Ovary (tissue), 9 donors: ENCODE measurements around the gene CFAP54. TPM values are rescaled to one million over a fixed set of nuclear protein-coding genes. Genes with fewer than 3 reads are reported as not detected.

Experiments
- DNase-seq, 5 donors: peaks; one replicate each; pipeline ENCODE4 v3.0.0-alpha.2; 2019 to 2020
- H3K27ac ChIP-seq, 2 donors: fragments of 200-600 bp; one replicate each; pipeline versions ENCODE4 v1.5.1 to v1.8.0; 2019 to 2022
- H3K27me3 ChIP-seq: fragments of 200-600 bp; one replicate; pipeline ENCODE4 v1.8.0; 2022
- H3K36me3 ChIP-seq: fragments of 200-600 bp; sonication (generic); one replicate; pipeline ENCODE4 v1.5.1; 2019
- H3K4me1 ChIP-seq: one replicate; pipeline ENCODE4 v1.8.1; 2013; ENCODE audit warnings: mild to moderate bottlenecking, moderate library complexity; ENCODE audit not compliant: insufficient read depth
- H3K4me3 ChIP-seq: fragments of 200-600 bp; sonication (generic); one replicate; pipeline ENCODE4 v1.5.1; 2017
- H3K9me3 ChIP-seq, 2 donors: fragments of 200-600 bp in 1 of 2; sonication (generic) in 1 of 2; one replicate each; pipeline versions ENCODE4 v1.5.1 to v1.8.1; 2013 to 2019; ENCODE audit warnings: mild to moderate bottlenecking in 1 of 2, moderate library complexity in 1 of 2
- CTCF ChIP-seq, 3 donors: fragments of 450-650 bp in 2 of 3; fragments of 200-600 bp in 1 of 3; IDR thresholded peaks; one replicate each; pipeline versions ENCODE4 v1.5.1 to v1.8.0; 2016 to 2022; ENCODE audit warnings: antibody characterized with exemption in 3 of 3, mild to moderate bottlenecking in 1 of 3
- EP300 ChIP-seq: sonication (generic); formaldehyde crosslinking; IDR thresholded peaks from one replicate; pipeline ENCODE4 v1.6.1; 2017; ENCODE audit warnings: antibody characterized with exemption
- POLR2A ChIP-seq: fragments of 450-650 bp; IDR thresholded peaks from one replicate; pipeline ENCODE4 v1.6.1; 2017; ENCODE audit warnings: antibody characterized with exemption, mild to moderate bottlenecking, moderate library complexity
- WGBS, 3 donors: extraction: QIAGEN DNeasy Blood & Tissue Kit in 1 of 3; methylation state at CpG; one replicate each; pipeline versions ENCODE4 v1.1.5 to v1.1.7; 2013 to 2017; 5-methylcytosine and 5-hydroxymethylcytosine counted together
- intact Hi-C, 4 donors: fragments of 100-400 bp; cut with DNase I; formaldehyde crosslinking; loops; one replicate each; pipeline versions ENCODE4 v1.11.0 to v1.15.1; 2022 to 2023
- polyA plus RNA-seq, 2 donors: library from polyadenylated mRNA; stranded (reverse); fragments of 200-250 nt in 1 of 2; fragments of 350-450 nt in 1 of 2; fragmentation: Illumina TruSeq in 1 of 2; extraction: RNeasy Lipid Tissue Mini Kit (QIAGEN cat#74804) in 1 of 2; gene quantifications; one replicate each; pipeline ENCODE4 v1.2.3, GENCODE V29; 2013 to 2014
- total RNA-seq, 7 donors: library from RNA; depleted of rRNA in 2 of 7; stranded (reverse); fragments of >200 nt in 2 of 7; fragmentation: NEBNext Ultra II Directional in 3 of 7; extraction: Animal tissue kit (Norgen Biotek cat#: 25700) in 3 of 7; gene quantifications; one replicate each; pipeline versions ENCODE4 v1.1.0 to v1.2.4, GENCODE V29; 2016 to 2023
- donor health status: DM: no; HTN: no; CAD: no; lungs with moderate emphysema.
- donor health status: DM: no; HTN: no; CAD: no.
- donor health status: Bipolar disorder and iron deficiency.
- donor health status: DM: yes; HTN: yes; CAD: no.
- donor health status: DM: no; HTN: no; CAD: no.
- donor health status: DM: yes; HTN: yes; CAD: no.

CFAP54 gene
- total and polyA plus RNA-seq, 9 donors = 0.15 to 29.8 (median 1.7) TPM

GRCh38 chr12:96814200-96814599 is 324.8 kb downstream of the CFAP54 start:
- Histone ChIP-seq H3K27me3 (no peaks in the 10 kb centered on the region), H3K9me3 (no peaks in the 10 kb centered on the region), H3K36me3 (no peaks in the 10 kb centered on the region), H3K27ac (no peak overlapping the region), H3K4me1 (no peaks in the 10 kb centered on the region), H3K4me3 (no peak overlapping the region)
- no peak for TF ChIP-seq POLR2A
- no peak for TF ChIP-seq EP300
- TF ChIP-seq CTCF (IDR thresholded peaks at IDR 0.05) = no peak
- 85 to 89% (median 87%) methylated on average over 2 of the region's 2 CpGs for WGBS, 3 donors
- intact Hi-C loops = no loop called here
- DNase-seq = no peak

DNA sequence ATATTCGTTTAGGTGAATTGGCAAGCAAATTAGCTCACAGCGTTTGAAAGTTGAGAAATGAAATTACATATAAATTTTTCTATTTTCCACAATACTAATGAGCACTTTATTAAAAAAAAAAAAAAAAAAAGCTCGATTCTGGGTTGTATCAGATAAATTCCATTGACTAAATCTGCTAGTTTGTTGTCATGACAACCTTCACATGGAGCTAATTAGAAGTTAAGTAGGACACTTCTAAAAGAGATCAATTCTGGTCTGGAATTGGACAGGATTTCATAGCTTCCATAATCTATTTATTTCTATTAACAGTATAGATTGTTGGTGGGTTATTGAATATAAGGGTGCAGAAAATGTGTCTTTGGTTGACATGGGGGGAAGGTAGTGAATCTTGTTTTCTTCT is 332.2 kb downstream of the CFAP54 start:
- no peak overlapping the region for H3K4me3 ChIP-seq
- no peaks in the 10 kb centered on the region for H3K4me1 ChIP-seq
- H3K9me3 ChIP-seq = no peaks in the 10 kb centered on the region
- WGBS, 3 donors = 73 to 78% (median 77%) methylated on average over 3 of the region's 3 CpGs
- no peak overlapping the region for H3K27ac ChIP-seq
- TF ChIP-seq CTCF (IDR thresholded peaks at IDR 0.05) (no peak), EP300 (no peak), POLR2A (no peak)
- no peak for DNase-seq
- intact Hi-C loops = no loop called here
- no peaks in the 10 kb centered on the region for H3K27me3 ChIP-seq
- no peaks in the 10 kb centered on the region for H3K36me3 ChIP-seq

GRCh38 chr12:96822641-96823040 is 333.3 kb downstream of the CFAP54 start:
- Histone ChIP-seq H3K4me3 (no peak overlapping the region), H3K27ac (no peak overlapping the region), H3K9me3 (no peaks in the 10 kb centered on the region), H3K4me1 (no peaks in the 10 kb centered on the region), H3K36me3 (no peaks in the 10 kb centered on the region), H3K27me3 (no peaks in the 10 kb centered on the region)
- DNase-seq = no peak
- intact Hi-C loops = no loop called here
- TF ChIP-seq POLR2A (no peak), EP300 (no peak), CTCF (IDR thresholded peaks at IDR 0.05) (no peak)
- WGBS, 3 donors = 64 to 79% (median 65%) methylated on average over 1 of the region's 1 CpG

DNA sequence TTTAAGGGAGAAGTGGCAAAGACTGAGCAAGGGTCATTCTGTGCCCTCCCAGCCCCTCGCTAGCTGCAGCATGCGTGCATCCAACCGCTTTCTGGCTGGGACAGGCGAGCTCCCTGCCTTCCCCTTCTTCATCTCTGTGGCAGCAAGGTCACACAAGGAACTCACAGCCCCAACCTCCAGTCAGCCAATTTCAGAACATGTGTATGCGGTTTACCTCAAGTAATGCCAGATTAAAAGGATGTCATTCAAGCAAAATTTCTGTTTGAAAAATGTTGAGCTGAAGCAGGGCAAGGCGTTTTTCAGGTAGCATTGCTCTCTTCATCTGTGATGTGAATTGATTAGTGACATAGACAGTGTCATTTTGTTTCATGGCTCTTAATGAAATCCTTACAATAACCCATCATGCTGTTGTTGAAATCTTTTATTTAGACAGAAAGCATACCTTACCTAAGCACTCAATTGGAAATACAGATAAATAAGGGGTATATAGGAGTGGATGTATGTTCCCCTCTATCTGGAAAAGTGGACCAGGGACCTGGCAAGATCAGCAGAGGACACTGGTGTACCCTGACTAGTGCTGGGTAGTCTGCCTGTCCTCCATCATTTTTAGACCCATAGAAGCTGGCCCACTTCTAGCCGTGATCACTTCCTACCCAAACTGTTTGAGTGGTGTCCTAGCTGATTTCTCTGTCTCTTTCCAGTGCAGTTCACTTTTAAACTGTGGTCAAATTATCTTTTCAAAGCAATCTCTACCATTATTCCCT is 334.9 kb downstream of the CFAP54 start:
- TF ChIP-seq EP300 (no peak), CTCF (IDR thresholded peaks at IDR 0.05) (no peak), POLR2A (no peak)
- intact Hi-C loops = no loop called here
- Histone ChIP-seq H3K27ac (no peak overlapping the region), H3K4me1 (no peaks in the 10 kb centered on the region), H3K4me3 (no peak overlapping the region), H3K36me3 (no peaks in the 10 kb centered on the region), H3K9me3 (no peaks in the 10 kb centered on the region), H3K27me3 (no peaks in the 10 kb centered on the region)
- no peak for DNase-seq
- WGBS, 3 donors = 86 to 89% (median 88%) methylated on average over 7 of the region's 7 CpGs
